Measurements from ENCODE around the gene ZNF580.
A peak's percentile ranks its signal among the peaks of the same experiment; 100 is the strongest.

Gene ZNF580

DNA sequence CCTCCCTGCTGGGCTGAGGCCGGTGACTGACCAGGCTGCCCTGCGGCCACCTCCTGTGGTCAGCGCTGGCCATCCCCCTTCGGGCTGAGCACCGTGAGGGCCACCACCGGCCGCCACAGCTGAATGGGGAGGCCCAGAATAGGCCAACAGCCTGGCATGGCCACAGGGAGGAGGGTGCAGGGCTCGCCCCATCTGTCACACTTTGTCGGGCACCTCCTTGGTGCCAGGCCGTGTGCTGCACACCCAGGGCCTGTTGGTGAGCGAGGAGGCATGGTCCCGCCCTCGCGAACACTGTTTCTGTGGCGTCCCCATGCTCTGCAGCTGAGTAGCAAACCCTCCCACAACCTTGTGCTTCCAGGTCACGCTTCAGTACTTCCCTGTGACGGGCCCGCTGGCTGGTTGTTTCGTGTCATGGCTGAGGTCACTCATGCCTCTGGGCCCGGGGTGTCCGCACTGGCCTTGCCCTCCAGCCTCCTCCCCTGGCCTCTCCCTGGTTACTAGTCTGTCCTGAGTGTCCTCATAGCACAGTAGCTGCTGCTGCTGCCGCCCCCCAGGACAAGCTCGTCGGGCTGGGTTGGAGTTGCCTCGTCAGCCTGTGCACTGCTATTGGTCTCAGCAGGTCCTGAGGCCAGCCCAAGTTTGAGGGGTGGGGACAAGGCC, 49.4 kb downstream of the ZNF580 start:
- H3K27ac ChIP-seq (ENCODE audit: poor library complexity, severe bottlenecking): no peak overlapping the region
- peaks cover 37% of the 10 kb centered on the region for H3K36me3 ChIP-seq (ENCODE audit: low read depth)
- no peaks in the 10 kb centered on the region for H3K27me3 ChIP-seq (ENCODE audit: insufficient read depth, poor library complexity, severe bottlenecking)
- DNase-seq (ENCODE audit: low spot score): peak; percentile 59
- no peaks in the 10 kb centered on the region for H3K9me3 ChIP-seq (ENCODE audit: severe bottlenecking)
- TF ChIP-seq CTCF (IDR thresholded peaks at IDR 0.05; ENCODE audit: poor library complexity, severe bottlenecking): no peak
- H3K4me3 ChIP-seq (ENCODE audit: severe bottlenecking): no peak overlapping the region
- H3K4me1 ChIP-seq (ENCODE audit: insufficient read depth, poor library complexity, severe bottlenecking): no peaks in the 10 kb centered on the region
- no peak for ATAC-seq (ENCODE audit: low read depth)

DNA sequence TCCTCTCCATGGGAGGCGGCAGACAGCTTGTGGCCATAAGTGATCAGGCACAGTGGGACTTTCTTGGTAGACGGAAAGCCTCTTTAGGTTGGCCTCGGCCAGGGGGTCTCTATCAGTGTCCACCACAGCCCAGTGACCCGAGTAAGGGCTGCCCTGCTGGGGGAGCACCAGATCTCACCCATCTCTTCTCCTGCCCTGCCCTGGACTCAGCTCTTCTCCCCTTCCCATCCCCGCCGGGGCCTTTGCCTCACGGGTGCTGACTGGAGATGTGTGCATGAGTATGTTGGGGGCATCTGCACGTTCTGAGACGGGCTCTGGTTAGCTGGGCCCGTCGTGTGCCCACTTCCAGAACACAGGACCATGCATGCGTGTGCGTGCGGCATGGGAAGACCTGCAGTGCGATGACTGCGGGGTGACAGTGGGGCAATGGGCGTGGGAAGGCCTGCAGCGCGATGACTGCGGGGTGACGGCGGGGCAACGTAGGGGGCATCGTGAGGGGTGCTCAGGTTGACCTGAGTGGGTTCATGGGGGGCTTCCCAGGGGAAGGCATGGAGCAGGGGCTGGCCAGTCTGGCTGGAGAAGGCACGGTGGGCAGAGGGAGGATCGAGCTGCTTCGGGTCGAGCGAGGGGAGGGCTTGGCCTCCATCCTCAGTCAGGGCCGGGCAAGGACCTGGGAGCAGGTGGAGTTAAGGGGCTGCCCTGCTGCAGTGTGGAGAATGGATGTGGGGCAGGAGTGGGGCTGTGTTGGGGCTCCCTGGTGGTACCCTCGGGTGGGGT, 50.2 kb downstream of the ZNF580 start:
- Histone ChIP-seq H3K4me1 (ENCODE audit: insufficient read depth, poor library complexity, severe bottlenecking) (no peaks in the 10 kb centered on the region), H3K27me3 (ENCODE audit: insufficient read depth, poor library complexity, severe bottlenecking) (no peaks in the 10 kb centered on the region), H3K27ac (ENCODE audit: poor library complexity, severe bottlenecking) (no peak overlapping the region), H3K9me3 (ENCODE audit: severe bottlenecking) (no peaks in the 10 kb centered on the region), H3K36me3 (ENCODE audit: low read depth) (peaks cover 30% of the 10 kb centered on the region), H3K4me3 (ENCODE audit: severe bottlenecking) (no peak overlapping the region)
- ATAC-seq (ENCODE audit: low read depth) (no peak), DNase-seq (ENCODE audit: low spot score) (no peak)
- TF ChIP-seq CTCF (IDR thresholded peaks at IDR 0.05; ENCODE audit: poor library complexity, severe bottlenecking): no peak

DNA sequence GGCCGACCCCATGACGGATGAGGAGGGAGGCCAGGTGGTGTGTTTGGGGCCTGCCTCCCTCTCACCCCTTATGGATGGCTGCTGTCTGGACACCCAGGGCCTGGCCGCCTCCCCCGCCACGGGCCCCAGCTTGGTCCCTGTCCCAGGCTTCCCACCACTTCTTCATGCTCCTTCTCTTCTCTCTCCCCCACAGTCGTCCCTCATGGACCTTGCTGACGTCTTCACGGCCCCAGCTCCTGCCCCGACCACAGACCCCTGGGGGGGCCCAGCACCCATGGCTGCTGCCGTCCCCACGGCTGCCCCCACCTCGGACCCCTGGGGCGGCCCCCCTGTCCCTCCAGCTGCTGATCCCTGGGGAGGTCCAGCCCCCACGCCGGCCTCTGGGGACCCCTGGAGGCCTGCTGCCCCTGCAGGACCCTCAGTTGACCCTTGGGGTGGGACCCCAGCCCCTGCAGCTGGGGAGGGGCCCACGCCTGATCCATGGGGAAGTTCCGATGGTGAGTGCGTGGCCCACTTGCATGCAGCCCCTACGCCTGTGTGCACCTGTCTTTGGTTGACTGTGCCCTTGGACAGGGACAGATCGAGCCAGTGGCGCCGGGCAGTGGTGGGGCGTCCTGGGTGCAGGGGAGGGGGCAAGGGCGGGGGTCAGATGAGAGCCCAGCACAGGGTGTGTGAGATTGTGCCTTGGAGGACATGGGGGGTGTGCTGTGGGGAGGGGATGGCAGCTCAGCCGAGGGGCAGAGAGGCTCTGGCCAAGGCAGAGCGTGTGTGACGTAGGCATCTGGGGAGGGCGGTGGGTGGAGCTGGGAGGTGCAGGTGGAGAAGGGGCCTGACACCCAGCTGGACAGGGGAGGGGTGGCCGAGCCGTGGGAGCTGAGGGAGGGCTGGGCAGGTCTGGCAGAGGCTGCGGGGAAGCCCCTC, 51.0 kb downstream of the ZNF580 start:
- Histone ChIP-seq H3K27me3 (ENCODE audit: insufficient read depth, poor library complexity, severe bottlenecking) (no peaks in the 10 kb centered on the region), H3K4me1 (ENCODE audit: insufficient read depth, poor library complexity, severe bottlenecking) (no peaks in the 10 kb centered on the region), H3K27ac (ENCODE audit: poor library complexity, severe bottlenecking) (no peak overlapping the region), H3K9me3 (ENCODE audit: severe bottlenecking) (no peaks in the 10 kb centered on the region), H3K4me3 (ENCODE audit: severe bottlenecking) (no peak overlapping the region), H3K36me3 (ENCODE audit: low read depth) (peaks cover 22% of the 10 kb centered on the region)
- DNase-seq (ENCODE audit: low spot score): peak; percentile 61
- no peak for TF ChIP-seq CTCF (IDR thresholded peaks at IDR 0.05; ENCODE audit: poor library complexity, severe bottlenecking)
- ATAC-seq (ENCODE audit: low read depth): no peak

DNA sequence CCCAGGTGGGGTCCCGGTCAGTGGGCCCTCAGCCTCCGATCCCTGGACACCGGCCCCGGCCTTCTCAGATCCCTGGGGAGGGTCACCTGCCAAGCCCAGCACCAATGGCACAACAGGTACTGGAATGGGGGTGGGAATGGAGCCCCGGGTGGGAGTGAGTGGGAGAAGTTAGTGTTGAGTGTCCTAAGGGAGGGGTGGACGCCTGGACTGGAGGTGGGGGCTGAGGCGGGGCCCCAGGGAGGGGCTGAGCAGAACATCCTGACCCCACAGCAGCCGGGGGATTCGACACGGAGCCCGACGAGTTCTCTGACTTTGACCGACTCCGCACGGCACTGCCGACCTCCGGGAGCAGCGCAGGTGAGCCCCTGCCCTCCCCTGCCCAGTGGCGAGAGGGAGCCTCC, 51.9 kb downstream of the ZNF580 start:
- no peak overlapping the region for H3K27ac ChIP-seq (ENCODE audit: poor library complexity, severe bottlenecking)
- no peak overlapping the region for H3K4me3 ChIP-seq (ENCODE audit: severe bottlenecking)
- DNase-seq (ENCODE audit: low spot score): peak; percentile 49
- H3K27me3 ChIP-seq (ENCODE audit: insufficient read depth, poor library complexity, severe bottlenecking): no peaks in the 10 kb centered on the region
- no peaks in the 10 kb centered on the region for H3K9me3 ChIP-seq (ENCODE audit: severe bottlenecking)
- no peak for TF ChIP-seq CTCF (IDR thresholded peaks at IDR 0.05; ENCODE audit: poor library complexity, severe bottlenecking)
- H3K4me1 ChIP-seq (ENCODE audit: insufficient read depth, poor library complexity, severe bottlenecking): no peaks in the 10 kb centered on the region
- peaks cover 17% of the 10 kb centered on the region for H3K36me3 ChIP-seq (ENCODE audit: low read depth)
- ATAC-seq (ENCODE audit: low read depth): no peak

Measured in RWPE2 (cell line).